ENCODE data around the gene CASP5. TPM values are rescaled to one million over a fixed set of nuclear protein-coding genes. Genes with fewer than 3 reads are reported as not detected.
"Not testable (repeated sequence)": the region's sequence is repeated elsewhere in the genome, so short reads cannot be mapped to it uniquely, and the experiment has no call there.

The CASP5 gene
- total RNA-seq (2021): not detected in 2 replicates
- Bru-seq, nascent RNA: percentile 5 among the genes with signal in this experiment
- percentile 3 among the genes with signal in this experiment for BruChase-seq, experiment 1, labeled RNA remaining after a 2-hour chase
- percentile 3 among the genes with signal in this experiment for BruChase-seq, experiment 2, labeled RNA remaining after a 6-hour chase
- long read RNA-seq: 0 reads

DNA sequence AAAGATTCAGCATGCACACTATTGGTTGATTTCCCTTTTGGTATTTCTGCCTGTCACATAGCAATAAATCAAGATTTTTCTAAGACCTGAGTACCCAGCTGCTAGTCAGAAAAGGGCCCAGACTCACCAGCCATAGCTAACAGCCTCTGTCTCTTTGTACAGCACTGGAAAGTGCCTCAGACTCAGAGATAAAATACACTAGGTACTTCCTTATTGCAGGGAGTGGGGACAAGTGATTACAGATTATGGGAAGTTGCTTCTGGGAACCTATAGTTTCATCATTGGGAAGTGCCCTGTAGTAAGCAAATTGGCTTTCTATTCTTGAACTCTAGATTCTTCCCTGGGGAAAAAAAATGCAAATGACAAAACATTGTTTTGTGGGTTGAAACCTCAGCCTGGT lies at the start of gene CASP5:
Gene CASP5, minus strand, starts transcription at position 166 of the 400 bp plus-strand sequence. Its CDS starts 32 bp downstream, at position 134.
- Histone ChIP-seq H3F3A (ENCODE audit: insufficient read depth, low read depth) (no peaks in the 10 kb centered on the region), H3K4me3 (no peak within 1 kb of the TSS), H3K9me2 (ENCODE audit: insufficient read depth) (peaks cover 3% of the 10 kb centered on the region; the same call in 1 of the 2 replicates), H3K4me1 (replicated peaks; ENCODE audit: insufficient read depth) (no peaks in the 10 kb centered on the region), H3K79me2 (ENCODE audit: low read depth) (no peaks in the 10 kb centered on the region), H3K4me2 (no peak within 1 kb of the TSS), H4K20me1 (ENCODE audit: insufficient read depth) (no peaks in the 10 kb centered on the region), H3K36me3 (ENCODE audit: low read depth) (no peaks in the 10 kb centered on the region), H3K27me3 (ENCODE audit: insufficient read depth, low read depth) (no peaks in the 10 kb centered on the region), H3K9me3 (ENCODE audit: insufficient read depth, low read depth) (no peaks in the 10 kb centered on the region), H2AFZ (0 out of 2 replicates have a peak within 1 kb of the TSS, but pooled peaks have one; percentile 18), H3K27ac (no peak within 1 kb of the TSS)
- ChIA-PET CTCF (no interaction called here), POLR2A (ENCODE audit: unreplicated experiment) (no interaction called here)
- BruUV-seq (replicated peaks): no TSS peak
- intact Hi-C loops (cut with micrococcal nuclease; ENCODE audit: unreplicated experiment): no loop called here
- no peak for DNase-seq
- TF ChIP-seq EZH2 (IDR thresholded peaks at IDR 0.05; ENCODE audit: low read depth) (no peak), CTCF (conservative IDR thresholded peaks at IDR 0.05) (no peak)

DNA sequence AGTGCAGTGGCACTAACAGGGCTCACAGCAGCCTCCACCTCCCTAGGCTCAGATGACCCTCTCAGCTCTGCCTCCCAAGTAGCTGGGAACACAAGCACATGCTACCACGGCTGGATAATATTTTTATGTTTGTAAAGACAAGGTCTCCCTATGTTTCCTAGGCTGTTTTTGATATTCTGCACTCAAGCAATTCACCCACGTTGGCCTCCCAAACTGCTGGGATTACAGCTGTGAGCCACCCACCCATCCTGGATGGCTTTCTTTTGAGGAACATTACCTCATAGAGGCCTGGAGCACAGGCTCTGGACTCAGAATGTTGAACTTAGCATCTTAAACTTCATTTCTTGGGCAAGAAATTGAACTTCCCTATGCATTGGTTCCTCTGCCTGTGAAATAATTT lies 49.1 kb upstream of the CASP5 start:
- H3K4me1 ChIP-seq (replicated peaks; ENCODE audit: insufficient read depth); H3K27ac ChIP-seq; H3K79me2 ChIP-seq (ENCODE audit: low read depth); H3K36me3 ChIP-seq (ENCODE audit: low read depth); intact Hi-C loops (cut with micrococcal nuclease; ENCODE audit: unreplicated experiment); CTCF ChIA-PET; H3K9me3 ChIP-seq (ENCODE audit: insufficient read depth, low read depth); H3K4me2 ChIP-seq; H2AFZ ChIP-seq; H4K20me1 ChIP-seq (ENCODE audit: insufficient read depth); POLR2A ChIA-PET (ENCODE audit: unreplicated experiment); BruUV-seq (replicated peaks); H3K4me3 ChIP-seq; H3K9me2 ChIP-seq (ENCODE audit: insufficient read depth); H3F3A ChIP-seq (ENCODE audit: insufficient read depth, low read depth); H3K27me3 ChIP-seq (ENCODE audit: insufficient read depth, low read depth); DNase-seq: not testable (repeated sequence)

DNA sequence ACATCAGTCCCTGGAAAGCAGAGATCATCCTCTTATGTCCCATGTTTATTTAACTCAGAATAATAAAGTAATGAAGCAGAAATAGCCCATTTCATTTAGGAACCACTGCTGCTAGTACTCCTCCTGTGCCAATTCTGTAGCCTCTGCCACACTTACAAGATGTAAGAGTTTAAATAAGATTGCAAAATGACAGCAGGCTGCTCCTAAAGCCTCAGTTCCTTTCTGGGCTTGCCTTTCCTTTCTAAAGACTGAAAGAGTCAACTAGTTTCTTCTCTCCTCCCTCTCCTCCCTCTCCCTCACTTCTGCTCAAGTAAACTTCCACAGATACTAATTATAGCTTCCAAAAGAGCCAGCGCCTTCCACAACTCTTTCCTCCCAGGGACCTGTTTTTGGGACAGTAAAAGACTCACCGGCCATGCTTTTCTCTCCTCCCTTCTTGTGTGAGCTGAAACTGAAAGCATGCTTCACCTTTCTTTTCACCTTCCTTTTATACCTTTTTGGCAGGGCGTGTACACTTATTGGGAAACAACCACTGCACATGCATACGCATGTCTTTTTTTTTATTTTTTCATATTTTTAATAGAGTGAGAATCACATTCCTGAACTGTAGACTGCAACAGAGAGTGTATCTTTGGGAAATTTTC lies 48.2 kb upstream of the CASP5 start:
- no peak for DNase-seq
- H3K9me3 ChIP-seq (ENCODE audit: insufficient read depth, low read depth): no peaks in the 10 kb centered on the region
- BruUV-seq (replicated peaks): no TSS peak
- H3K27me3 ChIP-seq (ENCODE audit: insufficient read depth, low read depth): no peaks in the 10 kb centered on the region
- H2AFZ ChIP-seq: no peak overlapping the region
- H3K4me1 ChIP-seq (replicated peaks; ENCODE audit: insufficient read depth): no peaks in the 10 kb centered on the region
- no peak for TF ChIP-seq EZH2 (IDR thresholded peaks at IDR 0.05; ENCODE audit: low read depth)
- TF ChIP-seq CTCF (conservative IDR thresholded peaks at IDR 0.05): no peak
- ChIA-PET CTCF (no interaction called here), POLR2A (ENCODE audit: unreplicated experiment) (no interaction called here)
- no peaks in the 10 kb centered on the region for H3K79me2 ChIP-seq (ENCODE audit: low read depth)
- H3K36me3 ChIP-seq (ENCODE audit: low read depth): no peaks in the 10 kb centered on the region
- H4K20me1 ChIP-seq (ENCODE audit: insufficient read depth): no peaks in the 10 kb centered on the region
- H3K9me2 ChIP-seq (ENCODE audit: insufficient read depth): no peaks in the 10 kb centered on the region
- H3K4me2 ChIP-seq: no peak overlapping the region
- no peaks in the 10 kb centered on the region for H3F3A ChIP-seq (ENCODE audit: insufficient read depth, low read depth)
- intact Hi-C loops (cut with micrococcal nuclease; ENCODE audit: unreplicated experiment): no loop called here
- H3K4me3 ChIP-seq: no peak overlapping the region
- no peak overlapping the region for H3K27ac ChIP-seq

- Histone ChIP-seq H3K27ac (no peak overlapping the region), H3K79me2 (ENCODE audit: low read depth) (no peaks in the 10 kb centered on the region), H2AFZ (no peak overlapping the region), H4K20me1 (ENCODE audit: insufficient read depth) (no peaks in the 10 kb centered on the region), H3K9me2 (ENCODE audit: insufficient read depth) (no peaks in the 10 kb centered on the region), H3F3A (ENCODE audit: insufficient read depth, low read depth) (no peaks in the 10 kb centered on the region), H3K4me3 (no peak overlapping the region), H3K36me3 (ENCODE audit: low read depth) (no peaks in the 10 kb centered on the region), H3K9me3 (ENCODE audit: insufficient read depth, low read depth) (no peaks in the 10 kb centered on the region), H3K4me2 (no peak overlapping the region), H3K4me1 (replicated peaks; ENCODE audit: insufficient read depth) (no peaks in the 10 kb centered on the region), H3K27me3 (ENCODE audit: insufficient read depth, low read depth) (no peaks in the 10 kb centered on the region)
- no TSS peak for BruUV-seq (replicated peaks)
- ChIA-PET CTCF (no interaction called here), POLR2A (ENCODE audit: unreplicated experiment) (no interaction called here)
- TF ChIP-seq CTCF (conservative IDR thresholded peaks at IDR 0.05): no peak
- TF ChIP-seq EZH2 (IDR thresholded peaks at IDR 0.05; ENCODE audit: low read depth): no peak
- intact Hi-C loops (cut with micrococcal nuclease; ENCODE audit: unreplicated experiment): no loop called here
- no peak for DNase-seq
Measured at GRCh38 chr11:105070306-105070705, 47.3 kb upstream of the CASP5 start.

GRCh38 chr11:105069749-105070148 lies 46.8 kb upstream of the CASP5 start:
- H2AFZ ChIP-seq; H3K79me2 ChIP-seq (ENCODE audit: low read depth); H3K27me3 ChIP-seq (ENCODE audit: insufficient read depth, low read depth); H3K36me3 ChIP-seq (ENCODE audit: low read depth); H3K27ac ChIP-seq; H3K9me2 ChIP-seq (ENCODE audit: insufficient read depth); BruUV-seq (replicated peaks); POLR2A ChIA-PET (ENCODE audit: unreplicated experiment); DNase-seq; H3K4me1 ChIP-seq (replicated peaks; ENCODE audit: insufficient read depth); H3F3A ChIP-seq (ENCODE audit: insufficient read depth, low read depth); H4K20me1 ChIP-seq (ENCODE audit: insufficient read depth); H3K9me3 ChIP-seq (ENCODE audit: insufficient read depth, low read depth); CTCF ChIA-PET; H3K4me3 ChIP-seq; intact Hi-C loops (cut with micrococcal nuclease; ENCODE audit: unreplicated experiment); H3K4me2 ChIP-seq: not testable (repeated sequence)
